22Rv1 (cell line): ENCODE results near the gene RXFP2.

Experiments
- ZFX ChIP-seq: fragments of 450-650 bp; IDR thresholded peaks from 2 replicates; pipeline ENCODE4 v1.6.1; 2017; ENCODE audit warnings: antibody characterized with exemption, borderline replicate concordance
- TF ChIP-seq, protein P1 (sequence below): fragments of 450-650 bp; IDR thresholded peaks from 2 replicates; pipeline ENCODE4 v1.5.1; 2017; ENCODE audit warnings: mild to moderate bottlenecking

GRCh38 chr13:31749929-31750328 lies 10.6 kb downstream of the RXFP2 start:
- TF ChIP-seq, protein P1, sequence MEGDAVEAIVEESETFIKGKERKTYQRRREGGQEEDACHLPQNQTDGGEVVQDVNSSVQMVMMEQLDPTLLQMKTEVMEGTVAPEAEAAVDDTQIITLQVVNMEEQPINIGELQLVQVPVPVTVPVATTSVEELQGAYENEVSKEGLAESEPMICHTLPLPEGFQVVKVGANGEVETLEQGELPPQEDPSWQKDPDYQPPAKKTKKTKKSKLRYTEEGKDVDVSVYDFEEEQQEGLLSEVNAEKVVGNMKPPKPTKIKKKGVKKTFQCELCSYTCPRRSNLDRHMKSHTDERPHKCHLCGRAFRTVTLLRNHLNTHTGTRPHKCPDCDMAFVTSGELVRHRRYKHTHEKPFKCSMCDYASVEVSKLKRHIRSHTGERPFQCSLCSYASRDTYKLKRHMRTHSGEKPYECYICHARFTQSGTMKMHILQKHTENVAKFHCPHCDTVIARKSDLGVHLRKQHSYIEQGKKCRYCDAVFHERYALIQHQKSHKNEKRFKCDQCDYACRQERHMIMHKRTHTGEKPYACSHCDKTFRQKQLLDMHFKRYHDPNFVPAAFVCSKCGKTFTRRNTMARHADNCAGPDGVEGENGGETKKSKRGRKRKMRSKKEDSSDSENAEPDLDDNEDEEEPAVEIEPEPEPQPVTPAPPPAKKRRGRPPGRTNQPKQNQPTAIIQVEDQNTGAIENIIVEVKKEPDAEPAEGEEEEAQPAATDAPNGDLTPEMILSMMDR, result no peak
- no peak for TF ChIP-seq ZFX
